Prostate gland (tissue), 2 donors: ENCODE results near the gene KLF16. TPM values are rescaled to one million over a fixed set of nuclear protein-coding genes. Genes with fewer than 3 reads are reported as not detected.

Source experiments
- DNase-seq: peaks from one replicate; pipeline ENCODE4 v3.0.0-alpha.2; 2019; ENCODE audit warnings: low spot score
- H3K27ac ChIP-seq, 2 donors: fragments of 200-600 bp; sonication (generic); 2 replicates each; pipeline ENCODE4 v1.5.1; 2017 to 2019
- H3K27me3 ChIP-seq: fragments of 200-600 bp; sonication (generic); replicated peaks from 2 replicates; pipeline ENCODE4 v1.5.1; 2019; ENCODE audit not compliant: insufficient read depth
- H3K36me3 ChIP-seq, 2 donors: fragments of 200-600 bp; sonication (generic); 1 replicate in 1 of 2; 2 replicates in 1 of 2; pipeline versions ENCODE4 v1.5.1 to v1.8.1; 2017 to 2019
- H3K4me1 ChIP-seq: fragments of 200-600 bp; sonication (generic); replicated peaks from 2 replicates; pipeline ENCODE4 v1.5.1; 2019
- H3K4me3 ChIP-seq, 2 donors: fragments of 200-600 bp; sonication (generic); 2 replicates each; pipeline ENCODE4 v1.5.1; 2017 to 2019
- H3K9me3 ChIP-seq: fragments of 200-600 bp; sonication (generic); 2 replicates; pipeline ENCODE4 v1.5.1; 2017
- POLR2A ChIP-seq: fragments of 450-650 bp; IDR thresholded peaks from one replicate; pipeline ENCODE4 v1.6.1; 2016; ENCODE audit warnings: antibody characterized with exemption, mild to moderate bottlenecking
- POLR2AphosphoS5 ChIP-seq: sonication (generic); formaldehyde crosslinking; IDR thresholded peaks from one replicate; pipeline ENCODE4 v1.6.1; 2017; ENCODE audit warnings: antibody characterized with exemption
- WGBS: methylation state at CpG from one replicate; pipeline ENCODE4 v1.1.5; 2018; 5-methylcytosine and 5-hydroxymethylcytosine counted together
- intact Hi-C: fragments of 100-400 bp; cut with DNase I; formaldehyde crosslinking; loops from one replicate; pipeline ENCODE4 v1.14.2; 2022
- total RNA-seq, 2 donors: library from RNA; depleted of rRNA; stranded (reverse); fragments of >200 nt; gene quantifications; one replicate each; pipeline ENCODE4 v1.1.0, GENCODE V29; 2016
- TF ChIP-seq, protein P1 (sequence below), 4 experiments: fragments of 200-600 bp in 2 of 4; fragments of 450-650 bp in 2 of 4; sonication (generic) in 2 of 4; IDR thresholded peaks; 1 replicate in 3 of 4; 2 replicates in 1 of 4; pipeline ENCODE4 v1.5.1; 2016 to 2019; ENCODE audit warnings: antibody characterized with exemption in 4 of 4, mild to moderate bottlenecking in 2 of 4, moderate library complexity in 2 of 4

KLF16 gene
- total RNA-seq, 2 donors from 2014 or later, result 8.4 to 22.8 TPM

DNA sequence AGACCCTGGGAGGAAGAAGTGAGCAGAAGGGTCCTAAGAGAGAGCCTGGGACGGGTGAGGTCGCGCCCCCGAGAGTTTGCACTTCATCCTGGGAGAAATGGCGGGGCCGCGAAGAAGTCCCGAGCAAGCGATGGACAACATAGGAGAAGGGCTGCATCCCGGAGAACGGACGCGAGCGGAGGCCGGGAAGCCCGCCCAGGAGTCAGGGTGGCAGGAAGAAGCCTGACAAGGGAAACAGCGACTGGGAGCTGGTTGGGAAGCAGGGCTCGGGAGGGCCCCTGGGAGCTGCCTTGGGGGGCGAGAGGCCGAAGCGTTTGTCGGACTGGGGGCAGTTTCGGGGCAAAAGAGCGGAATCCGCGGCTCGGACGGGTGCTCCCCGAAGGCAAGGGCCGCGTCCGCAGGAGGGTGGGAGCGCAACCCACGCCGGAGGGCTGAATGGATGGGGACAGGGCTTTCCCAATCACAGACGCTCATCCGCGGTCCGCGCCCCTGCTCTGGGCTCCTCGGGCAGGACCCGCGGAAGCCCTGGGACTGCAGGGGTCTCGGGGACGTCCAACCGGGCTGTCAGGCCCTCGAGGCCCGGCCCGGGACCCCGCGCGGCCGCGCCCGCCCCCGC, 21.4 kb upstream of the KLF16 start:
- no peaks in the 10 kb centered on the region for H3K9me3 ChIP-seq
- intact Hi-C loops, result no loop called here
- no peaks in the 10 kb centered on the region for H3K27me3 ChIP-seq
- DNase-seq, result no peak
- TF ChIP-seq, protein P1, sequence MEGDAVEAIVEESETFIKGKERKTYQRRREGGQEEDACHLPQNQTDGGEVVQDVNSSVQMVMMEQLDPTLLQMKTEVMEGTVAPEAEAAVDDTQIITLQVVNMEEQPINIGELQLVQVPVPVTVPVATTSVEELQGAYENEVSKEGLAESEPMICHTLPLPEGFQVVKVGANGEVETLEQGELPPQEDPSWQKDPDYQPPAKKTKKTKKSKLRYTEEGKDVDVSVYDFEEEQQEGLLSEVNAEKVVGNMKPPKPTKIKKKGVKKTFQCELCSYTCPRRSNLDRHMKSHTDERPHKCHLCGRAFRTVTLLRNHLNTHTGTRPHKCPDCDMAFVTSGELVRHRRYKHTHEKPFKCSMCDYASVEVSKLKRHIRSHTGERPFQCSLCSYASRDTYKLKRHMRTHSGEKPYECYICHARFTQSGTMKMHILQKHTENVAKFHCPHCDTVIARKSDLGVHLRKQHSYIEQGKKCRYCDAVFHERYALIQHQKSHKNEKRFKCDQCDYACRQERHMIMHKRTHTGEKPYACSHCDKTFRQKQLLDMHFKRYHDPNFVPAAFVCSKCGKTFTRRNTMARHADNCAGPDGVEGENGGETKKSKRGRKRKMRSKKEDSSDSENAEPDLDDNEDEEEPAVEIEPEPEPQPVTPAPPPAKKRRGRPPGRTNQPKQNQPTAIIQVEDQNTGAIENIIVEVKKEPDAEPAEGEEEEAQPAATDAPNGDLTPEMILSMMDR (IDR thresholded peaks at IDR 0.05), result no peak
- TF ChIP-seq POLR2A, result no peak
- peaks cover 17% of the 10 kb centered on the region for H3K4me1 ChIP-seq
- H3K36me3 ChIP-seq, result no peaks in the 10 kb centered on the region
- peak overlapping the region; percentile 53 to 86 for H3K4me3 ChIP-seq
- peak overlapping the region; percentile 67 to 80 for H3K27ac ChIP-seq
- under 1% methylated on average over 56 of the region's 56 CpGs for WGBS

DNA sequence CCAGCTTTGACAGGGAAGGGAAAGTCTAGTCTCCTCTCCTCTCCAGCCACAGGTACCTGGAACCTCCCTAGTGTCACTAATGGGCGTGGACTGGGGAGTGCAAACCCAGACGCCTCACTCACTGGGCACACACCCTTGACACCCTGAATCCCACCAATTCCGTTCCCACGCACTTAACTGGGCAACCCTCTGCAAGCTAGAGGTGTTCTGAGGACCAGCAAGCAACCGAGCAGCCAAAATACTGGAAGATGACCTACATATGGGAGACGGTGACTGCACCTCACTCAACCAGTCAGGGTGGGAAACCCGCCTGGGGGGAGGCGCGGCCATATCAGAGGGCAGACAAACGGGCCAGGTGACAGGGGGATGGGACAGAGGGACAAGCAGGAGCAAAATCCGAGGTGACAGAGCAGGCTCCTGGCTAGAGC, 20.9 kb upstream of the KLF16 start:
- Histone ChIP-seq H3K27ac (peak overlapping the region; percentile 67 to 80), H3K4me3 (peak overlapping the region; percentile 53 to 86), H3K4me1 (peaks cover 17% of the 10 kb centered on the region), H3K27me3 (no peaks in the 10 kb centered on the region), H3K36me3 (no peaks in the 10 kb centered on the region), H3K9me3 (no peaks in the 10 kb centered on the region)
- intact Hi-C loops, result no loop called here
- no peak for DNase-seq
- no peak for TF ChIP-seq POLR2AphosphoS5
- TF ChIP-seq, protein P1 (IDR thresholded peaks at IDR 0.05), result no peak
- no peak for TF ChIP-seq POLR2A
- WGBS, result 3% methylated on average over 11 of the region's 11 CpGs

DNA sequence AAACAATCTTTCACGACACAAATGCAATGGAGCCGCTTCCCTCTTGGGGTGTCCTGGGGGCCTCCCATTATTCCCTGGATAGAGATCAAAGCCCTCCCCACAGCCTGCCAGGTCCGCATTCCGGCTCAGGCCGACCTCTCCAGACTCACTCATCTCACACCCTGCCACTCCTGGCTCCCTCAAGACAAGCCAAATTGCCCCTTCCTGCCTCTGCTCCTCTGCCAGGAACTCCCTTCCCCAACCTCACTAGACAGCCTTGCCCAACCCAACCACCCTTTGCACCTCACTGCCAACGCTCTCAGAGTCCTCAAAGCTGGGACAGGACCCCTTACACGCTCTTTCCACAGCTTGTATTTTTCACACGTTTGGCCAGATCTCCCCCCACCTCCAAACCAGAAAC, 20.4 kb upstream of the KLF16 start:
- no peaks in the 10 kb centered on the region for H3K27me3 ChIP-seq
- peaks cover 17% of the 10 kb centered on the region for H3K4me1 ChIP-seq
- TF ChIP-seq POLR2A, result no peak
- TF ChIP-seq, protein P1 (IDR thresholded peaks at IDR 0.05), result no peak
- no peak for TF ChIP-seq POLR2AphosphoS5
- intact Hi-C loops, result no loop called here
- WGBS, result 17% methylated on average over 8 of the region's 8 CpGs
- no peaks in the 10 kb centered on the region for H3K9me3 ChIP-seq
- no peaks in the 10 kb centered on the region for H3K36me3 ChIP-seq
- no peak for DNase-seq
- peak overlapping the region; percentile 67 to 80 for H3K27ac ChIP-seq
- peak overlapping the region; percentile 53 to 86 for H3K4me3 ChIP-seq

DNA sequence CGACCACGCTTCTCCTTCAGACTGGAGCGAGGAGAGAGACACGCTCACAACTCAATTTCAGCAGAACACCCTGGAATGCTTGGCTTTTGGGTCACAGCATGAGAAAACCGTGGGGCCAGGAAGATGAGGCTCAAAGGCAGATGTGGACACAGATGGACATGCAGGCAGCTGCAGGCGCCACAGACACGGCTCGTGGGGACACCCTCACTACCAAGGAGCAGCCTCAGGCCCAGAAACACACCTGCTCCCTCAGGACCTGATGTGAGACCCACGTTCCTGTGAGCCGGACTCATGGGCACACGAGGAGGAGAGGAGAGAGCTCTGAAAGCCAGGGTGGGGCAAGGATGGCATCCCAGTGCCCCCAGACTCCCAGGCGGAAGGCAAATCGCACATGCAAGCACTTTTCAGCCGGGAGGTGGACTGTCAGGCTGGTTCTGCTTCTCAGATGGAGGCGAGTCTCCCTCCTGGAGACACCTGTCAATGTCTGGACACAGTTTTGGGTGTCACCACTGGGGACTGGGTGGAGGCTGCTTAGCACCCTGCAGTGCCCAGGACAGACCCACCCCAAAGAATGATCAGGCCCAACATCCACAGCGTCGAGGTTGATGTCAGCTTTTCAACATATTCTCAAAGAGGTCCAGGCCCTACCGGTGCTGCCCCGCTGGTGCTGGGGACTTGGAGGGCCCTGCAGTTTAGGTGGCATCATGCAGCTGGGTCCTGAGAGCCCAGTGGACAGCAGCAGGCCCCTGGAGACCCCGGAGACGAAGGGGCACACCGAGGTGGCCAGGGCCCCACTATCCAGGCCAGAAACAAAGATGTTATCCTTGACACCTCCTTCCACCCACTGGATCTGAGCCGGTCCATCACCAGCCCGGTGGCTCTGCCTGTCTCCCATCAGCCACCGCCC, 19.7 kb upstream of the KLF16 start:
- no peak for DNase-seq
- Histone ChIP-seq H3K4me3 (peak overlapping the region in 1 of 2 donors; percentile 53), H3K9me3 (no peaks in the 10 kb centered on the region), H3K27me3 (no peaks in the 10 kb centered on the region), H3K4me1 (peaks cover 17% of the 10 kb centered on the region), H3K36me3 (no peaks in the 10 kb centered on the region), H3K27ac (peak overlapping the region in 1 of 2 donors; percentile 67)
- WGBS, result 65% methylated on average over 25 of the region's 25 CpGs
- intact Hi-C loops, result no loop called here
- TF ChIP-seq, protein P1 (IDR thresholded peaks at IDR 0.05), result no peak
